HG03039 (cell line): ENCODE results near the gene MROH7.

Source experiments
- ATAC-seq: cut with Tn5 transposase; IDR thresholded peaks from one replicate; pipeline ENCODE4 v1.9.1; 2021; ENCODE audit warnings: mild to moderate bottlenecking, moderate library complexity; ENCODE audit not compliant: unreplicated experiment

MROH7 gene

DNA sequence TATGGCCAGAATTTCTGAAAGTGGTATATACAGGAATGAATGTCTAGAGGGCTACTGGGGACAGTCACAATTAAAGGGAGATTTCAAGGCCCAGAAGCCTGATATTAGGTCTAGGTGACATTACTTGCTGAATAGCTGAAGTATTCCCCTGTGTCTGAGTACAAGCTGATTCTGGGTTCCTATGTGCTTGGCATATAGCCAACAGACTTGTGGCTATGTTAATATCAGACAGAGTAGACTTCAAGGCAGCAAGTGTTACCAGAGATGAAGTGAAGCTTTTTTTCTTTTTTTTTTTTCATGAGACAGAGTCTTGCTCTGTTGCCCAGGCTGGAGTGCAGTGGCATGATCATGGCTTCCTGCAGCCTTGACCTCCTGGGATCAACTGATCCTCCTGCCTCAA, 82.4 kb downstream of the MROH7 start:
- ATAC-seq = no peak

GRCh38 chr1:54724771-54725170, 83.2 kb downstream of the MROH7 start:
- ATAC-seq = no peak

DNA sequence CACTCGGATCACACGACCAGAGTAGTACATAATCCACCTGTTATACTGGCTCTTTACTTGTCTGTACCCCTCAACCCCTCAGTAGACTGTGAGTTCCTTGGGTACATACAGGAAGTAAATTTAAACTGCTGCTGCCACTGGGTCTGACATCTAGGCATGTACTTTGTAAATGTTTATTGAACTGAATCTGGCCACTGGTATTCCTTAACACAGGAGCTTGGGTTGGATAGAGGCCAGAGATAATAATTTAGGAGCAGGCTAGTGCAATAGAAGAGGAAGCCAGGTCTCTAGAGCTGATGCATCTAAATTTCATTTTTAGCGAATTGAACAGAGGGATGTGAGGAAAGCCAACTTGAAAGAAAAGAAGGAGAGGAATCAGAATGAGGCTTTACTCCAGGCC, 86.4 kb downstream of the MROH7 start:
- ATAC-seq = no peak

- ATAC-seq = no peak
Observed at GRCh38 chr1:54736685-54737084, 95.1 kb downstream of the MROH7 start.

- ATAC-seq = no peak
Observed at GRCh38 chr1:54738244-54738643, 96.7 kb downstream of the MROH7 start.

GRCh38 chr1:54741531-54741930, 99.9 kb downstream of the MROH7 start:
- ATAC-seq = no peak

DNA sequence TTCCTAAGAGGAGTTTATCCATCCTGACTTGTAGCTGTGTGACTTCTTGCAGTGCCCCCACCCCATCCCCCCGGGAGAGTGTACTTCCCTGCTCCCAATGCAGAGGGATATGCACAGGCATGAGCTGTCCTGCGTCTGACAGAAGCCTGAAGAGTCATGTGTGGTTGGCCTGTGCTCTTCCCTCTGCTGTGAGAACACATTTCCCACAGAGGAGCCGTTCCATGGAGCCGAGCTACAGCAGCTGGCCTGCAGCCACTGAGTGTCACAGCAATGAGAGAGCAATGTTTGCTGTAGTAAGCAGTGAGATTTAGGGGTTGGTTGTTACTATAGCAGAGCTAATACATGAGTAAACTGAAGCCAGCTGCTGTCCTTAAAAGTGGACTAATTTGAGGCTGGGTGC, 100.7 kb downstream of the MROH7 start:
- no peak for ATAC-seq

DNA sequence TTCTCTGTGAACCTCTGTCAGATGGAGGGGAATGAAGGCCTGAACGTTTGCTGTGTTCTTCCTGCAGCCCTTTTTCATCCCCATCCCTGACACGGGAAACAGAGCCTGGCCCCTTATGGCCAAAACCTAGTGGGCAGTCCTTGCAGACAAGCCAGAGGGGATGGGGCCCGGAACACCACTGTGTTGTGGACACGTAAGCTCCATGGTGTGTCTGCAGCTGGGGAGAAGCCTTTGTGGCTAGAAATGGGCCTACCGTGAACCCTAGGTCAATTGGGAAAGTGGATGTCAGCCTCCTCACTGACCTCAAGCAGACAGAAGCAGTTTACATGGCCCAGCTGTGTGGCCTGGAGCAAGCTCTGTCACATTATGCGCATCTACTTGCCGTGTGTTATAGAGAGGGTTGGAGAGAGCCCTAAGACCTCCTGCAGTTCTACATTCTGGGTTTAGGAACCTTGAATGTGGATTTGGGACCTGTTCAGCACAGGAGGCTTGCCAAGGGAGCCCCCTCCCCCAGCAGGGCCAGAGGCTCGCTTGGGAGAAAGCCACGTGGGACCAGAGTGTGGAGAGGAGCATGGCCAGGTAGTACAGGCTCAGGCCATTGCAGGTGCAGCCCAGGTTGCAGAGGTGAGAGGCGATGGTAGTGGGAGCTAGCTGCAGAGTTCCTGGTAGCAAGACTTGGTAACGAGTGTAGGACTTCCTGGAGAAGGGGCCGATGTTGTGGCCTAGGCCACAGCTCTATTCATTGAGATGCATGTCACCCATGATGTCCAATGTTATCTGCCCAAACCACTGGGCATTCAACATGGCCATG, 102.0 kb downstream of the MROH7 start:
- no peak for ATAC-seq

DNA sequence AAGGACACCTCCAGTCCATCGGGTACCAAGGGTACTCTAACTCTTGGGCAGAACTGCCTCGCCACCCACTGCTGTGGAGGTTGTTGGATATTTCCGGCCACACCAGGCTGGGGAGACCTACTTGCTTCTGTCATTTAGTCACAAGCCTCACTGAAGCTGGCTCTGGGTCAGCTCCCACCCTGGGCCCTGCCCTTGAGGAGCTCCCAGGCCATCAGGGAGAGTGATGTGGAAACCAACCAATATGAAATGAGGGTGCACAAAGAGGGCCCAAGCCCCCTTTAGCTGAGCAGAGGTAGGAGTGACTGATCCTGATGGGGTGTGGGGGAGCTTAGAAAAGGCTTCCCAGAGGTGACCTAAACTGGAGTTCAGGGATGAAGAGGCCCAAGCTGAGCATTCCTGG, 103.1 kb downstream of the MROH7 start:
- ATAC-seq = no peak

GRCh38 chr1:54745274-54745673, 103.7 kb downstream of the MROH7 start:
- ATAC-seq = no peak

DNA sequence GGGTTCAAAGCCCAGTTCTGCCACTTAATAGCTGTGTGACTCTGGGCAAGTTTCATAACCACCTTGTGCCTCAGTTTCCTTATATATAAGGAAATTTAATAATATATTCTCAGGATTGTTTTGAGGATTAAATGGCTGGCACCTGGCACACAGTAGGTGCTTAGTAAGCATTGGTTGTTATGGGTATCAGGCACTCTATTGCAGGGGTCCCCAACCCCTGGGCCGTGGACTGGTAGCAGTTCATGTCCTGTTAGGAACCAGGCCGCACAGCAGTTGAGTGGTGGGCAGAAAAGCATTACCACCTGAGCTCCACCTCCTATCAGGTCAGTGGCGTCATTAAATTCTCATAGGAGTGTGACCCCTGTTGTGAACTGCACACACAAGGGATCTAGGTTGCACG, 104.3 kb downstream of the MROH7 start:
- no peak for ATAC-seq

- no peak for ATAC-seq
Observed at GRCh38 chr1:54748094-54748835, 106.7 kb downstream of the MROH7 start.

DNA sequence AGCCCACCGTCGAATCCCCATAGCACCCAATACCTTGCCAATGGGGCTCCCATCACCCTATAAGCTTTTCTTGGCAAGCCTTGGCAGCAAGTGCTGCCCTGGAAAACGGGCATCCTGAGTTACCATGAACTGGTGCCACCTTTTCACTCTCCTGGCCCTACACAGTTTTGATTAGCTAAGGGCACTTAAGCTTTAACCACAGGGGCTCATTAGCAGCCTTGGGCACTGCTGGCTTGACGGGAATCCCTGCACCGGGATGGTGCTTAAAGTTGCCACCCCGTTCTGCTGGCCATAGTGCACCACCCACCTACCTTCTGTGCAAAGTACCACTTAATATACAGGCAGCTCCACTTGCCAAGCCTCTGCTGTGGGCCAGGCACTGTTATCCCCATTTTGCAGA, 109.0 kb downstream of the MROH7 start:
- no peak for ATAC-seq

DNA sequence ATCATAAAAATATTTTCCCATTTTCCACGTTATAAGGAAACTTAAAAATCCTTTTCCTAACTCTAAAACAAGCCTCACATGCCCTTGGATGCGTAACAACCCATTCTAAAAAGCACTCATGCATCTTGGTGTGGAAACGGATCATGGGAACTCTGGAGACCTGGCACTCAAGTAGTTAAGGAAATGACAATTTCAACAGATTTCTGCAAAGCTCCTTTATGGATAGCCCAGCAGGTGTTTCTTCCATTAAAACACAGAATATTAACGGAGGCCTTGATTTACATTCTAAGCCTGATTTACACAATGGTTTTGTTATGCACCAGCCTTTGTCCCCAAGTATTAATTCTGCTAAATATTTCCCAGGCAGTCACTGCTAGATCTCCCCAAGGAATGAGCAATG, 109.8 kb downstream of the MROH7 start:
- ATAC-seq = no peak

GRCh38 chr1:54754045-54754444, 112.5 kb downstream of the MROH7 start:
- ATAC-seq = no peak

DNA sequence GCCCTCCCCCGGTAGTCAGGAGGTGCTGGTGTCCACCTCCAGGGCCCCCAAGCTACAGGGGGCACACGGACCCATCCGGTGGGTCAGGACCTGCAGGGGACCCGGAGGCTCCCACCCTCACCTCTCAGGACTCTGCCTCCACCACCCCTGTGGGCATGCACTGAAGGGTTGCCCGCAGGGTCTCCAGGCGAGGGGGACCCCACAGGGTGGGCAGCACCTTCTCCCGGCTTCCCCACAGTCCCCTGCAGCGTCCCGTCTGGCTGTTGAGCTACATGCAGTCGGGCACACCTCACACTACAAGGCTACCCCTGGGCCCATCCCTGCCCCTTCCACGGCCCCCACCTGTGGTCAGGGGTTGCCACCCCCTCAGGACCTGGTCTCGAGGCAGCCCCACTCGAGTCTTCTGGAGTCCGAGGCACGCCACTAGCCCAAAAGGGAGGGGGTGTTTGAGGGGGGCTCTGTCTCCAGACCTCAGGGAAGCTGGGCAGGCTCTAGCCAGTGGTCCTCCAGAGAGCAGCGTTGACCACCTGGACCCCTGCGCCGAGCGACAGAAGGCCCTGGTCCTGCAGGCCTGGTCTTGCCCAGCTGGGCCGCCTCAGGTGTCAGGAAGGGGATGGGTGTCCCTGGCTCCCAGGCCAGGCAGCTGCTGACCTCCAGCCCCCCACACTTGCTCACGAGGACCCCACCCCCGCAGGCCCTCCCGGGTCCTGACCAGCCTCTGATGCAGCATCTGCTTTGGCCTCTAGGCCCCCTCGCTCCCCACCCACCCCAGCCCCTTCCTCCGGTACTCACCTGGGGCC, 113.1 kb downstream of the MROH7 start:
- no peak for ATAC-seq

DNA sequence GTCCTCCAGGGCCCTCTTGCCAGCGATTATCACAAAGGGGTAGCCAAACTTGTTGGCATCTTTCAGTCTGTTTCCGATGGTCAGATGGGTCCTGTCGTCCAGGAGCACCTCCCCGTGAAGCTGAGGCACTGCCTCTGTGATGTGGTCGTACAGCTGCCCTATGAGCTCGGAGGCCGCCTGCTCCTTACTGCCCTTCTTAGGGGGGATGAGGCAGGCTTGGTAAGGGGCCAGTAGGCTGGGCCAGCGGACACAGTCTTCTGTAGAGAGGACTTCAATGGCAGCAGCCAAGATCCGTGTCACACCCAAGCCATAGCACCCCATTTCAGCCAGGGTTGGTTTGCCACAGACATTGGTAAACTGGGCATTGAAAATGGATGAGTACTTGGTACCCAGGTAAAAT, 116.2 kb downstream of the MROH7 start:
- ATAC-seq = no peak

- no peak for ATAC-seq
Observed at GRCh38 chr1:54758678-54759348, 117.2 kb downstream of the MROH7 start.
